Activated naive CD8-positive, alpha-beta T cell treated with anti-CD3 and anti-CD28 coated beads, Interleukin-2, amount 50 U/mL, for 24 hours (primary cell): Measurements from ENCODE around the gene TMEM30A.
A peak's percentile ranks its signal among the peaks of the same experiment; 100 is the strongest.

Experiments used
- ATAC-seq: fragments of 150-1000 bp; cut with Tn5 transposase; one replicate; pipeline ENCODE4 v1.10.0; 2021
- DNase-seq: peaks from one replicate; pipeline ENCODE4 v3.0.0; 2021
- H3K27ac Mint-ChIP-seq: one replicate; pipeline ENCODE4 v1.8.0; 2021; ENCODE audit warnings: mild to moderate bottlenecking, mixed read lengths
- H3K27me3 Mint-ChIP-seq: one replicate; pipeline ENCODE4 v1.8.0; 2021; ENCODE audit warnings: mixed read lengths
- H3K36me3 Mint-ChIP-seq: one replicate; pipeline ENCODE4 v1.8.0; 2021; ENCODE audit warnings: low read depth, mixed read lengths
- H3K4me1 Mint-ChIP-seq: one replicate; pipeline ENCODE4 v1.8.0; 2021; ENCODE audit warnings: mixed read lengths
- H3K4me3 Mint-ChIP-seq: one replicate; pipeline ENCODE4 v1.8.0; 2021; ENCODE audit warnings: mild to moderate bottlenecking, moderate library complexity, mixed read lengths
- H3K9me3 Mint-ChIP-seq: one replicate; pipeline ENCODE4 v1.8.0; 2021; ENCODE audit warnings: mixed read lengths

TMEM30A gene

DNA sequence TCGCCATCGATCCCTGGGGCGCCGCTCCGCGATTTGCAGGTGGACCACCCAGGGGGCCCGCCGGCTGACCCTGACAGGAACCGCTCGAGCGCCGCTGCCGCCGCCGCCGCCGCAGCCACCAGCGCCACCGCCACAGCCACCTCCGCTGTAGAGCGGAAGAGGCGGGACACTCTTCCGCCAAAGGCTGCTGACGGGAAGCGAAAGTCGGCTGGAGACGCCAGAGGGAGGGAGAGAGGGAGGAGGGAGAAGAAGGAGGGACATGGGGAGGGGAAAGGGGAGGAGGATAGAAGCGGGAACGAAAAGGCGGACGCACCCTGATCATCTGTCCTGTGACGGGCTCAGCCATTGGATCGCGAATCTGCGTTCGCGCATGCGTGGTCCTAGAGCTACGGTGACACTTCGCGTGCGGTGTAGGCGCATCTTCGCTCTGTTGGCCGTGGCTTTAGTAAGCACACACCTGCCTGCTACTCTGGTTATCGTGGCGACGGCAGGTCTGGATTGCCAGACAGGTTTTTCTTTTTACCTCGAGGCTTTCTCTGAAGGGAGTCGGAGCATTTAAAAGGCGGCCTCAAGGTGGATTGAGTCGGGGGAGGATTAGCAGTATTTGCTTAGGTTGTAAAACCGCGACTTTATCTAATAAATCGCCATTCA lies at the start of gene TMEM30A:
TSS of gene TMEM30A (minus strand) at position 161 of the 651 bp plus-strand sequence. CDS start at position 7, 154 bp downstream.
- Mint-ChIP-seq H3K4me1 (peaks cover 33% of the 10 kb centered on the region), H3K4me3 (no peak within 1 kb of the TSS), H3K27me3 (no peaks in the 10 kb centered on the region), H3K36me3 (peaks cover 6% of the 10 kb centered on the region), H3K27ac (no peak within 1 kb of the TSS), H3K9me3 (no peaks in the 10 kb centered on the region)
- DNase-seq (peak; percentile 95), ATAC-seq (peak; percentile 97)

DNA sequence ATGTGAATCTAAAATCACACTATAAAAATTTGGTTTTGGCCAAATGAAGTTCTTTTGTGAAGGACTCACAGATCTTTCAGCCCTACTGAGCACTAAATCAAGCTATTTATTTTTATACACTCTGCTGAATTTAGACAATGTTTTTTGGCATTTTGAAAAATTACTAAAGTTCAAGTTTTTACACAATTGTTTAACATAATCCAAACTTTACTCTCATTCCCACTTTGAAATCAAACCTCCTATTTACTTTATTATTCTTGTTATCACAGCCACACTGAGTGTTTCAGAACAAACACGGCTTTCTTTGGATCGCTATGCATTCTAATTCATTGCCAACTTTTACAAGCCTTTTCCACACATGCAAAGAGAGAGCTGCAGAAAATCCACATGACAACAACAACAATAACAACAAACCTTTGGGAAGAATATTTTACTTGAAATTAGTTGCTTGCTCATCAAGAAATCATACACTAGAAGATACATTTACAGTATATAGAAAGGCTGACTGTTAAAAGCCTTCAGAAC lies 49.1 kb upstream of the TMEM30A start:
- H3K4me3 Mint-ChIP-seq, result no peak overlapping the region
- no peaks in the 10 kb centered on the region for H3K4me1 Mint-ChIP-seq
- DNase-seq, result no peak
- H3K9me3 Mint-ChIP-seq, result no peaks in the 10 kb centered on the region
- ATAC-seq, result no peak
- H3K27me3 Mint-ChIP-seq, result peaks cover 16% of the 10 kb centered on the region
- H3K27ac Mint-ChIP-seq, result no peak overlapping the region
- H3K36me3 Mint-ChIP-seq, result no peaks in the 10 kb centered on the region

DNA sequence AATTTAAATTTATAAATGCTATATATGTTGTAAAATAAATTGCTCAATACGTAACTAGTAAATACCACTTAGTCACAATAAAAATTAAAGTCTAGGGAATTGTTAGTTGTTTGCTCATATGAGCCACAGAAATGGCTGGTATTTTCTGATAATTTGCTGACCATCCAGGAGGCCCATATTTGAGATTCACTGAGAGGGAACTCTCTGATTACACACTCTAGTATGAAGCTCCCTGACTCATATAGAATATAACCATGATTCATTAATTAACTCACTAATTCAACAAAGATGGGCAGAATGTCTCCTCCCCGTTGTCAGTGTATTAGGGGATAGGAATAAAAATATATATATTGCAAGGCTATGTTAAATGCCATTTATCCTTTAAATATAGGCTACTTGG lies 46.6 kb upstream of the TMEM30A start:
- Mint-ChIP-seq H3K9me3 (no peaks in the 10 kb centered on the region), H3K27me3 (peaks cover 13% of the 10 kb centered on the region), H3K27ac (no peak overlapping the region), H3K4me1 (no peaks in the 10 kb centered on the region), H3K4me3 (no peak overlapping the region), H3K36me3 (no peaks in the 10 kb centered on the region)
- no peak for ATAC-seq
- no peak for DNase-seq

DNA sequence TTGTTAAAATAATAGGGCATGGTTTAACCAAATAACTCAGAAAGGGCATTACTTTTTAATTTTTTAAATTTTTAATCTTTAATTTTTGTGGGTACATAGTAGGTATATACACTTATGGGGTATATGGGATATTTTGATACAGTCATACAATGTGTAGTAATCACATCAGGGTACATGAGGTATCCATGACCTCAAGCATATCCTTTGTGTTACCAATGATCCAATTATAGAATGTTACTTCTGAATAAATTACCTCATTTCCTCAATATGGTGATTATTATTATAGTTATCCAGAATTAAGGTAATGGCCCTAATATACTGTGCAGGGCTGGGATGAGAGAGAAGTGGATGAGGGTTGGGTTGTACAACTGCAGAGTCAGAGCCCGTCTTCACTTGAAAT lies 45.1 kb upstream of the TMEM30A start:
- ATAC-seq, result no peak
- H3K9me3 Mint-ChIP-seq, result no peaks in the 10 kb centered on the region
- no peaks in the 10 kb centered on the region for H3K36me3 Mint-ChIP-seq
- H3K4me1 Mint-ChIP-seq, result no peaks in the 10 kb centered on the region
- no peak for DNase-seq
- no peak overlapping the region for H3K27ac Mint-ChIP-seq
- no peak overlapping the region for H3K4me3 Mint-ChIP-seq
- H3K27me3 Mint-ChIP-seq, result peaks cover 18% of the 10 kb centered on the region

DNA sequence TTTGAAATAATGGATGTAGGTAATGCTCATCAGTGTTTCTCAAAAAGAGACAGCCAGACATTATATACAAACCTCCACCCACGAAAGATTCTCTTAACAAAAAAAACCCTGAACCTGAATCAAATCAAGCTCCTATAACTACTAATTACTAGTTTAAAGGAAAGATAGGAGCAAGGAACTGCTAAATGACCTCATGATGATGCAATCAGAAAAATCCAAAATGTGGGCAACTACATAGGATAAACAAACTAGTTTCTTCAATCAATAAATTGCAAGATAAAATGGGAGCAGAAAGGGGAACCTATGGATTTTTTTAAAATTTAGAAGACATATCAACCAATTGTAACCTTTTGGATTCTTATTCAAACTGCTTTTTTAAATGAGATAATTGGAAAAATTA lies 43.2 kb upstream of the TMEM30A start:
- Mint-ChIP-seq H3K9me3 (no peaks in the 10 kb centered on the region), H3K27me3 (peaks cover 23% of the 10 kb centered on the region), H3K4me1 (no peaks in the 10 kb centered on the region), H3K27ac (no peak overlapping the region), H3K4me3 (no peak overlapping the region), H3K36me3 (no peaks in the 10 kb centered on the region)
- DNase-seq (no peak), ATAC-seq (no peak)

DNA sequence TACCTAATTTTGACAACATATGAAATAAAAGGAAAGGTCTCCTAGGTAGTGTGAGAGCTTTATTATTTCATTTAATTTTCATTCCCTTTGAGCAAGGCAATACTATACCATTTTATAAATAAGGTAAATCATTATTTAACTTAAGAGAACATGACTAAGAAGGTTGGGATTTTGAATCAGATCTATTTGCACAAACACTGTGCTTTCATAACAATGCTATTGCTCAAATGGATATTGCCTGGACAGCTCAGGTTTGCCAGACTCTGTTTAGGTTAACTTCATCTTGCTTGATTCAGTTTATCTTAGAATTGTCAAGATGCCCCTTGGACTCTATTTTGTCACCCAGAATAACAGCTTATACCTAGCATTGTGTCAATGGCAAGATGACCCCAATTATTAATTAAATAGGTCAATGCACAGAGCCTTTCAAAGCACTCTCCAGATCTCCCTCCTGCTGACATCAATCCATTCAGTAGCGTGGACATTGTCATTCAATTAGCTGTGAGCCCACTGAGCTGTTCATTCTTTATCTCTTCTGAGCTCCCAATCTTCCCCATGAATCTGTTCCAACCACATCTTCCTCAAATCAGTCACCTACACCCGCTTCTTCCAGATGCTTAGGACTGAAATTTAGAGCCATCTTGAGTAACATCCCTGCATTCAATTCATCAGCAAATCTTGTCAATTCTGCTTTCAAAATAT lies 42.1 kb upstream of the TMEM30A start:
- ATAC-seq, result no peak
- H3K27me3 Mint-ChIP-seq, result peaks cover 15% of the 10 kb centered on the region
- no peak for DNase-seq
- no peaks in the 10 kb centered on the region for H3K4me1 Mint-ChIP-seq
- H3K36me3 Mint-ChIP-seq, result no peaks in the 10 kb centered on the region
- no peak overlapping the region for H3K4me3 Mint-ChIP-seq
- no peaks in the 10 kb centered on the region for H3K9me3 Mint-ChIP-seq
- H3K27ac Mint-ChIP-seq, result no peak overlapping the region

DNA sequence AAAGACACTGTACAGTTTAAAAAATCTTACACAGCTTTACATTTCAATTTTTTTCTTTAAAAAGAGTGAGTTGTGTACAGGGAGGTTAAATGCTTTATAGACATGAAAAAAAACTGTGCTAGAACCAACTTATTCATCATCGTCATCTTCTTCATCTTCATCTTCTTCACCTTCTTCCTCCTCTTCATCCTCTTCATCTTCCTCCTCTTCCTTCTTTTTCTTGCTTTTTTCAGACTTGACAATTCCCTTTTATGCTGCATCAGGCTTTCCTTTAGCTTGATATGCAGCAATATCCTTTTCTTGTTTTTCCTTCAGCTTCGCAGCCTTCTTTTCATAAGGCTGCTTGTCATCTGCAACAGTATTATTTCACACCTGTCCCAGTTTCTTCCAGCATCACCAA lies 34.3 kb upstream of the TMEM30A start:
- H3K27me3 Mint-ChIP-seq, result peaks cover 14% of the 10 kb centered on the region
- DNase-seq (no peak), ATAC-seq (no peak)
- H3K9me3 Mint-ChIP-seq, result no peaks in the 10 kb centered on the region
- no peak overlapping the region for H3K4me3 Mint-ChIP-seq
- H3K36me3 Mint-ChIP-seq, result no peaks in the 10 kb centered on the region
- H3K27ac Mint-ChIP-seq, result no peak overlapping the region
- no peaks in the 10 kb centered on the region for H3K4me1 Mint-ChIP-seq

DNA sequence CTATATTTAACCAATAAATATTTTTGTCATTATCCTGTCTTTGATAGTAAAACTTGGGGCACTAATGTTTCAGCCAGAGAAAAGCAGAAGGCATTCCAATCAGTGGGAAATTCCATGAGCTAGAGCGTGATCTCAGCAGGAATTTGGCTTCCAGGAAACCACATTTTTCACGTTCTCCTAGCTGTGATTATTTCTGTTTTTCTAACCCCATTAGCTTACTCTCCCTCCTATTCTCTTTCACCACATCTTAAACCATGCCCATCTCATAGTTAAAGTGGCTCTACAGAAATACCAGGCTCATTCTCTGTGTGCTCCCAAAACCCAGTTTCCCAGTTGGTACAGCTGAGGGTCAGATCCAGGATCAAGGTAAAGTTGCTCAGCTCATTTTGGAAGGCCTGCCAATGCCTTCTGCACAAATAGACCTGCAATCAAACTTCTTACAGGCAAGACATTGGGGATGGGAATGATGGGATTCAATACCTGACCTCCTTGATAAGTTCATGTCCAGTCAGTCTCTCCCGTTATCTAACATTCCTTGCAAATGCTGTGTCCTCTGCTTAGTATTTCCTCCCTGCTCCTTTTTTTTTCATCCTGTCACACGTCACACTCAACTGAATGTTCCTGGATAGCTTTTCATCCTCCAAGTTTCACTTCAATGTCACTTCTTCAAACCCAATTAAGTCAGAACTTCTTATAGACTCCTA lies 33.1 kb upstream of the TMEM30A start:
- no peak overlapping the region for H3K4me3 Mint-ChIP-seq
- no peaks in the 10 kb centered on the region for H3K4me1 Mint-ChIP-seq
- H3K27me3 Mint-ChIP-seq, result peaks cover 24% of the 10 kb centered on the region
- ATAC-seq (no peak), DNase-seq (no peak)
- H3K36me3 Mint-ChIP-seq, result no peaks in the 10 kb centered on the region
- no peaks in the 10 kb centered on the region for H3K9me3 Mint-ChIP-seq
- no peak overlapping the region for H3K27ac Mint-ChIP-seq

DNA sequence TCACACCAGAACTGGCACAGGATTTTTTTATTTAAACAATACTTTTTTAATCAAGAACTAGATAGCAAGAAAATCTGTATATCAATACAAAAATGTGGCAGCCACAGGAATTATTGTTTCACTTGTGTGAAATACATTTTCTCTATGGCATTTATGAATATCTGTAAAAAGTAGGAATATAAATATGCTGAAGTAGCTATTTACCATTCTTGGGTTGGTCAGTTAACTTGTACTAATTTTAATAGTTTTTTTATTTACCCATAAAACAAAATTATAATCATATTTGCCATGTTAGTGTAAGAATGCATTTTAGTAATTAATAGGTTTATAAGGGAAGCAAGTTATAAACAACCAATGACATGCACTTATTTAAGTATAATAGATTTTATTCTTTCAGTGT lies 31.4 kb upstream of the TMEM30A start:
- no peaks in the 10 kb centered on the region for H3K9me3 Mint-ChIP-seq
- ATAC-seq, result no peak
- H3K4me1 Mint-ChIP-seq, result no peaks in the 10 kb centered on the region
- peaks cover 24% of the 10 kb centered on the region for H3K27me3 Mint-ChIP-seq
- no peak overlapping the region for H3K4me3 Mint-ChIP-seq
- no peak overlapping the region for H3K27ac Mint-ChIP-seq
- no peaks in the 10 kb centered on the region for H3K36me3 Mint-ChIP-seq
- no peak for DNase-seq

DNA sequence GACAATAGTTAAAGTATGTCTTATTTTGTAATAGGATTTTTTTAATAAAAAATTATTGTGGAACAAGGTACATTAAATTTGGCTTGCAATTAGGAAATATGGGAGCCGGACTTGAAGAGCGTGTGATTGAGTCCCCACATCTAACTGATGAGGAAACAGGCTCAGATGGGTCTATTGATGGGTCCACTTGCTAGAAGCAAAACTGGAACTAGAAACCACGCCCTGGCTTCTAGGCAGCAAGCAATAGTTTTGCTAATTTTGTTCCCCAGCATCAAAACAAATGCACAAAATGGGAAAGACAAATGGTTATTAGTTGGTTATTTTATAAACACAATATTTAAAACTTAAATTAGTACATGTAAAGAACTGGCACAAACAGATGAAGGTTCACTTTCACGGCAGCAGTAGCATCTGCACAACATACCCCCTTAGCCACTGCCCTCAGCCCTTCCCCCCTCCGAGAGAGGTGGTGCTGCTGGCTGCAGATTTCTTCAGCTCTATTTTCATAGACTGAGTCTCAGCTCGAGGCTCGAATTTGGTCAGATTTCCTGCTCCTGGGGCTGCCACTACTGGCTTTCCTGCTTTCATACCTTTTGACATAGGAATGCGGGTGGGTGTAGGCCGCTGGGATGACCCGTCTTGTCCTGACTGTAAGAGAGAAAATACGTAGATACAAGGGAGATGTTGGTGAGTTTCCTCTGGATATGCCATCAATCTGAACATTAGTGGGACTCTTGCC lies 23.8 kb upstream of the TMEM30A start:
- DNase-seq, result no peak
- Mint-ChIP-seq H3K4me3 (no peak overlapping the region), H3K9me3 (no peaks in the 10 kb centered on the region), H3K36me3 (no peaks in the 10 kb centered on the region), H3K27me3 (peaks cover 19% of the 10 kb centered on the region), H3K27ac (no peak overlapping the region), H3K4me1 (no peaks in the 10 kb centered on the region)
- no peak for ATAC-seq

DNA sequence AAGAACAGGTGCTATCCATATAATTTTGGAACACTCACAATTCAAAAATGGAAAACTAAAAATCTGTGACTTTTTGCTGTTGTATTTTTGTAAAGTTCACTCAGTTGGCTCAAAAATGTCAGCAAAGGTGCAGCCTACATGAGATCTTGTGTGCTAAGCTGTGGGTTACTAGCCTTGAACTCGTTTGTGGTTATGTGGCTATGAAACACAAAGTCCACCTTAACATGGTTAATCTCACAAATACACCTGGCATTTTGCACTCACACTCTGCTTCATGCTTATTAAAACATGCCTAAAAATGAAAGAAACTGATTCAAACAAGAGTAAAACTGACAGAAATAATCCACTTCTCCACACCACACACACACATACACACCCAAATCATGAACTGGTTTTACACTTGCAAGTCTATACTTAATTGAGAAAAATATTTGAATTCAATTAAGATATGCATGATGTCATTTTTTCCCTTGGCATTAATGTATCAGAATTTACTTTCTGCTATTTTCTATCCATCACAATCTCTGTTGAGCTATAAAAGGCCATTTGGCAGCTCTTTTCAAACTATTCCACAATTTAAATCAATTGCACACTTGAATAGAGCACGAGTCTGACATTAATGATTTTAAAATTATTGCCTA lies 22.9 kb upstream of the TMEM30A start:
- no peak for DNase-seq
- no peak overlapping the region for H3K27ac Mint-ChIP-seq
- no peak for ATAC-seq
- H3K36me3 Mint-ChIP-seq, result no peaks in the 10 kb centered on the region
- no peak overlapping the region for H3K4me3 Mint-ChIP-seq
- peaks cover 11% of the 10 kb centered on the region for H3K27me3 Mint-ChIP-seq
- H3K4me1 Mint-ChIP-seq, result no peaks in the 10 kb centered on the region
- H3K9me3 Mint-ChIP-seq, result no peaks in the 10 kb centered on the region

DNA sequence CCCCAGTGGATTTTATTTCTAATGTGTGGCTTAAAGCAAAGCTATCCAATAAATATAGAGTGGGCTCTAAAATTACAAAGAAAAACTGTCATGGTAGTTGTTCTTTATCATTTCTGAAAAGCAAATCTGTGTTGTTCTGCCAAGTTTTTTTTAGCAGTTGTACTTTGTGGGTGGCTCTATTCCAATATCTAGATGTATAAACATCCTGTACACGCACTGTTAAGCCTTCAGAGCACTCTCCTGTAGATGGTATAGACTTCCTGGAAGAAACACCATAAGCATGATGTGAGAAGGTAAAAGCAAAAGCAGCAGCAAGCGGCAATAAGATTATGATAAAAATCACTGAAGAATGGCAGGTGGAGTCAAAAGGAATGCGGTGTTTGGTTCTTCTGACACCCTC lies 21.5 kb upstream of the TMEM30A start:
- no peak overlapping the region for H3K4me3 Mint-ChIP-seq
- H3K4me1 Mint-ChIP-seq, result no peaks in the 10 kb centered on the region
- ATAC-seq (no peak), DNase-seq (no peak)
- H3K36me3 Mint-ChIP-seq, result no peaks in the 10 kb centered on the region
- H3K27me3 Mint-ChIP-seq, result peaks cover 11% of the 10 kb centered on the region
- no peak overlapping the region for H3K27ac Mint-ChIP-seq
- no peaks in the 10 kb centered on the region for H3K9me3 Mint-ChIP-seq

DNA sequence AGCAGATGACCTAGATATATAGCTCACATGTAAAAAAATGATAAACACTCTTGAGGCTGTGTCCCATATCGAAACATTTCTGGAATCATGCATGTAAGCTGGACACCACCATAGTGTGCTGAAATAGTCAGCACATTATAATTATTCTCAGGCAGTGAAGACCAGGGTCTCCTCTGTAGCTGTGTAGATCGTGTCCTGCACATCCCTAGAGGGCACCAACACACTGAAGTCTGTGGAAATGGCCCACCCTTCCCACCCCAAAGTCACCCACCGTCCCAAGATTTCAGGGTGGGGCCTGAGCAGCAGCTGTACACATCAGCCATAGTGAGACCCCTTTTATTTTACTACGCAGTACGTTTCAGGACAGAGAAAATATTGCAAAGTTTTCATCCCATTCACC lies 21.0 kb upstream of the TMEM30A start:
- DNase-seq, result no peak
- Mint-ChIP-seq H3K4me3 (no peak overlapping the region), H3K27me3 (peaks cover 11% of the 10 kb centered on the region)

DNA sequence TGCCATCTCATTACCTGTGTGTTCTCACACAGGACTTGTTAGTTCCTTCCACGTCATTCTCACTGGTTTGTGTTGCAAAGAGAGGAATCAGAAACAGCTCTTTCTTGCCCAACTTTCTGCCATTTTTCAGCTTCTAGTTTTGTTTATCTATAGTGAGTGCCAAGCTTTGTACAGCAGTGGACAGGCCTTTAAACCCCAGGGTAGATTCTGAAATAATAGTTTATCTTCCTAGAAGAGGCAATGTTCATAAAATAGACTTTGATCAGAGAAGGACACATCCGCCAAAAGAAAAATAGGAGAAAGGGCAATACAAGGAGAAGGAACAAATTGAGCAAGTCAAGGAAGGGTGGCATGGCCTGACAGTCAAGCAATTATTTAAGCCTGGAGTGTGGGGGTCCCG lies 17.7 kb upstream of the TMEM30A start:
- ATAC-seq (no peak), DNase-seq (no peak)
- no peaks in the 10 kb centered on the region for H3K36me3 Mint-ChIP-seq
- H3K27ac Mint-ChIP-seq, result no peak overlapping the region
- H3K27me3 Mint-ChIP-seq, result peaks cover 6% of the 10 kb centered on the region
- H3K9me3 Mint-ChIP-seq, result no peaks in the 10 kb centered on the region
- no peak overlapping the region for H3K4me3 Mint-ChIP-seq
- peaks cover 2% of the 10 kb centered on the region for H3K4me1 Mint-ChIP-seq

More for the DNA sequence above, 21.0 kb upstream of the TMEM30A start:
- no peaks in the 10 kb centered on the region for H3K36me3 Mint-ChIP-seq
- ATAC-seq, result no peak
- H3K4me1 Mint-ChIP-seq, result peaks cover 2% of the 10 kb centered on the region
- no peak overlapping the region for H3K27ac Mint-ChIP-seq
- no peaks in the 10 kb centered on the region for H3K9me3 Mint-ChIP-seq
